Spleen (tissue), 7 donors: ENCODE measurements around the gene ATF3.

Experiments used
- POLR2A ChIP-seq, 3 donors: fragments of 450-650 bp; IDR thresholded peaks; one replicate each; pipeline ENCODE4 v1.5.1; 2017; ENCODE audit warnings: antibody characterized with exemption in 3 of 3, mild to moderate bottlenecking in 1 of 3
- TF ChIP-seq, protein P1 (sequence below), 11 experiments: fragments of 200-600 bp in 7 of 11; fragments of 450-650 bp in 4 of 11; sonication (generic) in 4 of 11; IDR thresholded peaks in 8 of 11; conservative IDR thresholded peaks in 3 of 11; 1 replicate in 7 of 11; 2 replicates in 4 of 11; pipeline versions ENCODE4 v1.4.0 to v1.8.0; 2016 to 2021; ENCODE audit warnings: antibody characterized with exemption in 11 of 11, inconsistent platforms in 4 of 11, mild to moderate bottlenecking in 1 of 11
- donor health status: DM: no; HTN: no; CAD: no; lungs with moderate emphysema.
- donor health status: DM: no; HTN: no; CAD: no.
- donor health status: DM: no; HTN: no; CAD: no.

DNA sequence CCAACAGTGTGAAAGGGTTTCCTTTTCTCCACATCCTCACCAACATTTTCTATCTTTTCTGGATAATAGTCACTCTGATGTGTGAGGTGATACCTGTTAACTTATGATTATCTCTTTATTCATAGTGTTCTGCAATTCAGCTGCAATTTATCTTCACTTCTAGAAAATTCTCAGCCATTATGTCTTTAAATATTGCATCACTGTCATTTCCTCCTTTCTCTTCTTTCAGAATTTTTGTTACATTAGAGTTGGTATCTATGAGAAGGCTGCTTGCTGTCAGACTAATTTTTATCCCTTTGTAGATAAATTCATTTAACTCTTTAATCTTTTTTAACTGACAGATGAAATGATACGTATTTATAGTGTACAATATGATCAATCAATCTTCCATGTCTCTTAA is 30.5 kb upstream of the ATF3 start:
- TF ChIP-seq, protein P1, sequence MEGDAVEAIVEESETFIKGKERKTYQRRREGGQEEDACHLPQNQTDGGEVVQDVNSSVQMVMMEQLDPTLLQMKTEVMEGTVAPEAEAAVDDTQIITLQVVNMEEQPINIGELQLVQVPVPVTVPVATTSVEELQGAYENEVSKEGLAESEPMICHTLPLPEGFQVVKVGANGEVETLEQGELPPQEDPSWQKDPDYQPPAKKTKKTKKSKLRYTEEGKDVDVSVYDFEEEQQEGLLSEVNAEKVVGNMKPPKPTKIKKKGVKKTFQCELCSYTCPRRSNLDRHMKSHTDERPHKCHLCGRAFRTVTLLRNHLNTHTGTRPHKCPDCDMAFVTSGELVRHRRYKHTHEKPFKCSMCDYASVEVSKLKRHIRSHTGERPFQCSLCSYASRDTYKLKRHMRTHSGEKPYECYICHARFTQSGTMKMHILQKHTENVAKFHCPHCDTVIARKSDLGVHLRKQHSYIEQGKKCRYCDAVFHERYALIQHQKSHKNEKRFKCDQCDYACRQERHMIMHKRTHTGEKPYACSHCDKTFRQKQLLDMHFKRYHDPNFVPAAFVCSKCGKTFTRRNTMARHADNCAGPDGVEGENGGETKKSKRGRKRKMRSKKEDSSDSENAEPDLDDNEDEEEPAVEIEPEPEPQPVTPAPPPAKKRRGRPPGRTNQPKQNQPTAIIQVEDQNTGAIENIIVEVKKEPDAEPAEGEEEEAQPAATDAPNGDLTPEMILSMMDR (IDR thresholded peaks at IDR 0.05 in 8 of 11, conservative IDR thresholded peaks at IDR 0.05 in 3 of 11): no peak
- no peak for TF ChIP-seq POLR2A (IDR thresholded peaks at IDR 0.05)
